H1 (cell line): Measurements from ENCODE around the gene NQO2.

Experiments used
- CTCF ChIP-seq, 3 experiments: IDR thresholded peaks; 1 replicate in 2 of 3; 2 replicates in 1 of 3; pipeline versions ENCODE4 v1.5.1 to v1.6.1; 2011; ENCODE audit warnings: low read length in 3 of 3, mild to moderate bottlenecking in 3 of 3, inconsistent platforms in 2 of 3, low read depth in 1 of 3, moderate library complexity in 1 of 3; ENCODE audit not compliant: insufficient read depth in 1 of 3; ENCODE audit errors: control extremely low read depth in 1 of 3
- NRF1 ChIP-seq: IDR thresholded peaks from 2 replicates; pipeline ENCODE4 v1.6.1; 2011; ENCODE audit warnings: mild to moderate bottlenecking, low read depth, low read length, improper control_type of control experiment

- no peak for TF ChIP-seq NRF1
- no peak for TF ChIP-seq CTCF (IDR thresholded peaks at IDR 0.05; ENCODE audit: control extremely low read depth in 1 of 3, insufficient read depth in 1 of 3, low read depth in 1 of 3, low read length in 3 of 3)
These were observed 10.1 kb upstream of the NQO2 start for GRCh38 chr6:2989332-2990247.
